HCEC 1CT (cell line): Measurements from ENCODE around the gene COL16A1.

Experiments used
- DNase-seq: peaks from one replicate; pipeline ENCODE4 v3.0.0-alpha.2; 2017

The COL16A1 gene

DNA sequence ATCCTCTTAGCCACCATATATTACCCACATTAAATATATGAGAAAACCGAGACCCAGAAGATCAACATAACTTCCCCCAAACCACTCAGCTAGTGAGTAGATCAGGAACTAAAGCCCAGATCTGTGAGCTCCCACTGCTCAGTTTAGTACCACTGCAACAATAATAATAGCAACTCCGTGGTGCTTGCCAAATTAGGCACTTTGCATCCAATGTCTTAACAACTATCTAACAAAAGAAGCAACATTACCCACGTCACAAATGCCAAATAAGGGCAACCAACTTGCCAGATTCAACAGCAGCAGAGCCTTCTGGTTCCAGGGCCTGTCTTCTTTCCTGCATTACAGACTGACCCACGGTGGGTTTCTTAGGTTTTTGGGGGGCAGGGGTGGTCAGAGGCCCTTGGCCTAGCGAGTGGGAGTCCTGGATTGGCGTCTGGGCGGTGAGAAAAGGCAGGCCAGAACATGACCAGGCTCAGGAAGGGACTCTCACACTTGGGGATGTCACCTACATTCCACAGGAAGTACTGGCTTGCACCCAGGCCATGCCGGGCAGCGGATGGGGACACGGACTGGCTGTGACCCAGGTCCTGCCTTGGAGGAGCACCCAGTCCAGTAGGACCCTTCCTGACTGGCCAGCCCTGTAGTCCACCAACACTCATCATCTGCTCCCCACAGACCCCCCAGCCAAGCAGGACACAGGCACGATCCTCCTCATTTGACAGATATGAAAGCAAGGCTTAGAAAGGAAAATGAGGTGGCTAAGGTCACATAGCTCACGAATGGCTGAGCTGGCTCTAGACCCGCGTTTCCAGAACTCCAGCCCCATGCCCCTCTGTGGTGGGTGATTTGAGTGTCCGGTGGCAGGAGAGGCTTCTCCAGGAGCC is 81.7 kb downstream of the COL16A1 start:
- no peak for DNase-seq

DNA sequence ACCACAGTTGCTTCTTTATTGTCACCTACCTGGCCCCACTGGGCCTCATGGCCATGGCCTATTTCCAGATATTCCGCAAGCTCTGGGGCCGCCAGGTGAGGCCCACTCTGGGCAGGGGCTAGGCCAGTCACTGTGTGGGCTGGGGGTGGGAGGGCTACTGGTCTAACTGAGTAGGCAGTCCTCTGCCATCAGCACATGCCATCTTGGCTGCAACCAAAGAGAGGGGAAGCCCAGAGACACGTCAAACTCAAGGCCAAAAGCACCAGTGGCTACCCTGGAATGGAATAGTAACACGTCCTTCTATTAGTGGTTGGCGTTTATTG is 82.4 kb downstream of the COL16A1 start:
- DNase-seq = no peak

DNA sequence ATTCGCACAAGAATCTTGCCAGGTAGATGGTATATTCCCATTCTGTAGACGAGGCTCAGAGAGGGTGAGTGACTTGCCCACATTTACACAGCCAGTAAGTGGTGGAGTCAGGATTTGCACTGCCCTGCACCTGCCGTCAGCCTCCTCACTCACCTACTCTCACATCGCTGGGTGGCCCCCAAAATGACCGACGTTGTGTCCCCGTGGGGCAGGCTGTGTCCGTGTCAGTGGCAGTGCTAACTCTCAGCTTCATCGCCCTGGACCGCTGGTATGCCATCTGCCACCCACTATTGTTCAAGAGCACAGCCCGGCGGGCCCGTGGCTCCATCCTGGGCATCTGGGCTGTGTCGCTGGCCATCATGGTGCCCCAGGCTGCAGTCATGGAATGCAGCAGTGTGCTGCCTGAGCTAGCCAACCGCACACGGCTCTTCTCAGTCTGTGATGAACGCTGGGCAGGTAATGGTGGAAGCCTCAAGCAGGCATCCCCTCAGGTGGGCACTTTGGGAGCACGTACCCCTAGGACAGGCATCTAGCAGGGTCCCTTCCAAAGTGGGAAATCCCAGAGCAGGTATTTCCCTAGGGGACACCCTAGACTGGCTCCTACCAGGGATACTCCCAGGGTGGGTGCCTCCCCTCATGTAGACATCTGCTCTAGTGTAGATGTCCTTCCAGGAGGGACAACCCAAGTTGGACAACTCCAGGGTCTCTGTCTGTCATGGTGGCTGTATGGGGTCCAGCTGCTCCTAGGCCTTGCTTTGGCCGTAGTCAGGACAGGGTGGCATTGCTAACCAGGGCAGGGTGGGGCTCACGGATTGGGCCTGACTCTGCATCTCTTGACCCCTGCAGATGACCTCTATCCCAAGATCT is 83.0 kb downstream of the COL16A1 start:
- DNase-seq = no peak

DNA sequence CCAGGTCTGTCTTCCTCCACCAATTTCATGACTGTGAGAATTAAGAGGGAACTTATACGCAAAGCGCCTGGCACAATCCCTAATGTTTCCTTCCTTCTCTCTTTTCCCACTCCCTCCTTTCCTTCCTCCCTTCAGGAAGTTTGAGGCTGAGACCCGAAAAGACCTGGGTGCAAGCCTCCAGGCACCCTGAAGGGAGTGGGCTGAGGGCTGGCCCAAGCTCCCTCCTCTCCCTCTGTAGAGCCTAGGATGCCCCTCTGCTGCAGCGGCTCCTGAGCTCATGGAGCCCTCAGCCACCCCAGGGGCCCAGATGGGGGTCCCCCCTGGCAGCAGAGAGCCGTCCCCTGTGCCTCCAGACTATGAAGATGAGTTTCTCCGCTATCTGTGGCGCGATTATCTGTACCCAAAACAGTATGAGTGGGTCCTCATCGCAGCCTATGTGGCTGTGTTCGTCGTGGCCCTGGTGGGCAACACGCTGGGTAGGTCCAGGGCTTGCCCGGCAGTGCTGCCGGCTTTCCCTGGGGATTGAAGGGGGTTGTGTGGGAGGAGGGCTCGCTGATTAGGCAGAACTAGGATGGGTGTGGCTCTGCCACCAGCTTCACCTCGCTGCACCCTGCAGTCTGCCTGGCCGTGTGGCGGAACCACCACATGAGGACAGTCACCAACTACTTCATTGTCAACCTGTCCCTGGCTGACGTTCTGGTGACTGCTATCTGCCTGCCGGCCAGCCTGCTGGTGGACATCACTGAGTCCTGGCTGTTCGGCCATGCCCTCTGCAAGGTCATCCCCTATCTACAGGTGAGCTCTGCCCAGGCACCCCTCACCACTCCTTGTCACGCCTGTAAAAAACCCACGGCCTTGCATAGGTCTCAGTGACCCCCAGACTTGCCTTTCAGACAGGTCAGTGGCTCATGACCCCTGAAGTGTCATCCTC is 84.6 kb downstream of the COL16A1 start:
- no peak for DNase-seq

DNA sequence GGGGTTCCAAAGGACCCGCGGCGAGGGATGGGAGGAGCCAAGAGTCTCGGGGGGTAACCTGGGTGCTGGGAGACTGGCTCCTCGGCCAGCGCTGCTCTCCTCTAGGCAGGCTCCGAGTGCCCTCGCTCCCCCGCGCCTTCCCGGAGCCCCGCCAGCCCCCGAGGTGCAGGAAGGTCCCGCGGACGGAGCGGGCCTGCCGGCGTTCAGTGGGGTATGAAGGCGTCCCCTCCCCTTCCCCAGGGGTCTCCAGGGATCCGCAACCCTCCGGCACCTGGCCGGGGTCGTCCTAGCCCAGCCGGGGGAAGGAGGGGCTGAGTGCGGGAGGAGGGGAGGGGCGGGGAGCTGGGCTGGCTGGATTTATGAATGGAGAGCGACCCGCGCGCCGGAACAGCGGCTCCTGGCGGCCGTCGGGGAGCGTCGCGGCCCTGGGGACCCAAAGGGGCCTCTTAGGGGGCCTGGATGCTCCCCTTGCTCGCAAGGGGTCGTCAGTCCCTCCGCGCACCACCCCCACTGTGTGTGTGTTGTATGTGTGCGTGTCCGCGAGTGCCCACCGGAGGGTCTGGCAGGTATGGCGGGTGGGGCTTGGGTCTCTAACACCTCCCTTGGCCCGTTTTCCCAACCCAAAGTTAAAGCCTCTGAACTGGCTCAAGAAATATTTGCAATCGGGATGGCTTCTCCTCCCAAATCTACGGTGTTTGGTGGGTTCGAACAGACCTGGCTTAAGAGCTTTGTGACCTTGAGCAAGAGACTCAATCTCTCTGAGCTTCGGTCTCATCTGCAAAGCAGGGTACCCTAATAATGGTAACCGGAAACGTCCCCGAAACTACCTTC is 85.7 kb downstream of the COL16A1 start:
- peak; percentile 26 for DNase-seq

DNA sequence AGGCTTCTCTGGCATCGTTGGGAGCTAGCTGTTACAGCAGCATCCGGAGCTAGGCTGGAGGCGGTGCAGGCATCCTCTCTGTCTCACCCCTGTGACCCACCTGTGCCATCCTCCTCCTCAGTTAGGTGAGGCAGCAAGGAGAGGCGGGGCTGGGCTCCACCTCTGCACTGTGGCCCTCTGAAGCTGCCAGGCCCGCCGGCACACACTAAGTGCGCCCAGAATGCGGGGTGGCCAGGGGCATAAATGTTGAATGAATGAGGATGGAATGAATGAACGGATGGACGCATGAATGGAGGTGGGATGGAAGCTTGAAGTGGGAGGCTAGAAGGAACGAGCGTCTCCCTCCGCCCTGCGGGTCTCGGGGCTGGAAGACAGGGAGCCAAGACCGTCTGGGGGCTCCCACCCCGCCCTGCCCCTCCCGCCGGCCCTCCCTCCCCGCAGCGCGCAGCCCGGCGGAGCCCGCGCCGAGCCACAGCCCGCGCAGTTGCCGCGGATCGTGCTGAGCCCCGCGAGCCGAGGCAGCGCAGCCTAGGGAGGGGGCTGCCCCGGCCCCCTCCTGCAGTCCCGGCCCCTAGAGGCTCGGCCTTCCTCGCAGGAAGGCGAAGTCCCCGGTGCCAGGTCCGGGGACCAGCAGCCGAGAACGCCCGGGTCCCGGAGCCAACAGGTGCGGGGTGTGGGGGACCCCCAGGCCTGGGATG is 86.5 kb downstream of the COL16A1 start, which contains the start of gene HCRTR1:
Gene HCRTR1 (plus strand): TSS at position 472 of the 698 bp plus-strand sequence. CDS start 1,504 bp downstream, outside the sequence.
- no peak for DNase-seq

DNA sequence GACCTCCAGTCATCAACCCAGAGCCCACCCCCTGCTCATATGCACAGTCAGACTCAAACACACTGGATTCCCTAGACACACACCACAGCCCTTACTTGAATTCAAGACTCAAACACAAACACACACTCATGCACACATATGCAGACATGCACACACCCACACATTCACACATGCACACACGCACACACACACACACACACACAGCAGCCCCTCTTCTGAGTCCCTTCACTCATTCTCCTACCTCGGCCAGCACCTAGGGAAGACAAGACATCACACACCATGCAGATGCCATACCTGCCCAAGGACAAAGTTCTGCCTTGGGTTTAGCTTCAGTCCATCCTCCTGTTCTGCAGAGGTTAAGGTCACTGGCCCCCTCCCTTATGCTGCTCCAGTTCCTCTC is 87.9 kb downstream of the COL16A1 start:
- no peak for DNase-seq

DNA sequence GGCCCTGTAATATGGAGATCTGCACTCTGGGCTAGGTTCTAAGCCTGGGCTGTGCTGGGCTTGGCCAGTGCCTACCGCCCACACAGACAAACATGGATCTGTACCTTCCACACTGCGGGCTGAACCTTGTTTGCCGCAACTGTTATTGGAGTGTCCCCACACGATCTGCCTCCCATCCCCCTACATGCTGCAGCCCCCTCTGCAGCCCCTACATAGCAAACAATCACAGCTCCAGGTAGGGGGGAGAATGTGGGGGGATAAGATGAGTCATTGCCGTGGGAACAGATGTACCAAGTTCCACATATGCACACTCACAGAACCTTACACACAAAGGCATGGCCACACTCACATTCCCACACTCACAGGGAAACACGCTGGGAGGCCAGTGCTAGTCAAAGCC is 88.4 kb downstream of the COL16A1 start:
- no peak for DNase-seq

DNA sequence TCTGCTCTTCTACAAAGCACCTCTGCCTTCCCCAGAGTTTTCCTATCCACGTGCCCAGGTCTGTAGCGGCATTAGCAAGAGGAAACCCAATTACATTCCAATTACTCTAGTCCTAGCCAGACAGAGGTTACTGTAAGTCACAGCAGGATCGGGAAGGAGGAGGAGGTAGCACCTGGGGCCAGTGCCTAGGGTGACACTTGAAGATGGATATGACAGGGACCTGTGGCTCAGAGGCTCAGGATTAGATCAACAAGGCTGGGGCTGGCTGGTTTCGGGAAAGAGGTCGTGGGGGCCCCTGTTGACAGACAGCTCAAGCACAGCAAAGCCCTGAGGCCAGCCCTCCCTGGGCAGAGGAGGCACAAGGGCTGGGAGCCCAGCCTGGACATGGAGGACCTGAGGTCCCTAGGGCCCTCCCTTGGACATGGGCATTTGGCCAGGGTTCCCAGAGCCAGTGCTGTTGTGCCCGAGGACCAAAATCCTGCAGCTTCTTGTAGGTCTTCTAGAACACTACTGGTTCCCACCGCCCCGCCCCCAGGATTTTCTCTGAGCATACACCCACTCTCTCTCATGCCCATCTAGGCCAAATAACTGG is 89.3 kb downstream of the COL16A1 start:
- DNase-seq = no peak

DNA sequence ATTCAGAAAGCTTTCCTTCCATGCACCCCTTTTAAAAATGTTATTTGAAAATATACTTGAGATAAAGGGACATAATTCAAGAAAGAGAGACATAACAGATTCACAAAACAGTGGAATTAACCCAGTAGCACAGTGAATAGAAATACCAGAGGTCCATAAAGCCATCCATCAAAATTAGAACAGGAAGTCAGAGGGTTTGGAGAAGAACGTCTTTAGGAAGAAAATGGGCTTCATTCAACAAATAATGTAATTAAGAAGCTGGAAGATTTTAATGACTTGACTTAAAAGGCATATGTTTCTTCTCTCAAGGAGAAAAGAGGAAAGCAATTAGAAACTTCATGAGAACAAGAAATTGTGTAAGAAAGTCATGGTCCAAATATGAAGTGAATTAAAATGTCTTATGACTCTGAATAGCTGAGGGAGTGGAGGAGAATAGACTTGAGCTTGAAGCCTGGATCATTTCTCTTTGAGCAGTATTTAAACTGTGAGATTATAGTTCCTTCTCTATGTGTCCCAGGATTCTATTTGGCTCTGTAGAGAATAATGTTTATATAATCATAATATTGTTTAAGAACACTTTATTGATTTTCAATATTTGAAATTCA is 94.2 kb downstream of the COL16A1 start:
- DNase-seq = no peak

DNA sequence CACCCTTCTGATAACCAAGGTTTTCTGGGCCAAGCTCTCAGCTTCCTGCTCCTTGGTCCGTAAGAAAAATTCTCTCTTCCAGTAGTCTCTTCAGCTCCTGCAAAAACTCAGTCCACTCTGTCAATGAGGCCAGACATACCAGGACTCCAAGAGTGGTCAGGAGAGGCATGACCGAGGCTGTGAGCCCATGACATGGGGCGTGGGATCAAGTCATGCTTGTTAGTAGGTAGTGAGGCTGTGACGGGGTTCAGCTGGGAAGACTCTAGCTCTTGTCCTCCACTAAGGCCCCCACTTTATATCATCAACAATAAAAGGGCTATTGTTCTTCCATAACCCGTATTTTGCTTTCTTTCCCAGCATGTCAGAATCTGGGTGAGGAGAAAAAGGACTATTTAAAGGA is 96.5 kb downstream of the COL16A1 start:
- no peak for DNase-seq

DNA sequence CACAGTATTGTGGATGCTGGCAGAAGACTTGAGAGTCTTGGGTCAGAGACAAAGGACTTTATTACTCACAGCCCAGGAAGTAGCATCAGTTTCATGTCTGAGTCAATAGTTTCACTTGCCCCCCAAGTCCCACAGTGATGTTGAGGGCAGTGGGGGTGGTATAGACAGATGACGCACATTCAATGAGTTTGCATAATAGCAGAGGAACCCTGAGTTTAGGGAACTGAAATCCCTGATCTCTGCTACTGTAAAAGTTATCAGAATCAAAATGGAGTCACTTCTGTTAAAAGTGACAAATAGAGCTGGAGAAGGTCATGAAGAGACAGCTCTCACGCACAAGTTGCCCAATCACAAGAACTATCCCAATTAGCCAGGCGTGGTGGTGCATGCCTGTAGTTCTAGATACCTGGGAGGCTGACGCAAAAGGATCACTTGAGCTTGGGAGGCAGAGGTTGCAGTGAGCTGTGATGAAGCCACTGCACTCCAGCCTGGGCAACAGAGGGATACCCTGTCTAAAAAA is 97.8 kb downstream of the COL16A1 start:
- peak; percentile 83 for DNase-seq
